Activated B cell treated with CpG ODN at 0.5 μM for 24 hours (primary cell): ENCODE data around the gene CARD6. TPM values are rescaled to one million over a fixed set of nuclear protein-coding genes. Genes with fewer than 3 reads are reported as not detected.
"Not testable (repeated sequence)": the region's sequence is repeated elsewhere in the genome, so short reads cannot be mapped to it uniquely, and the experiment has no call there.

Source experiments
- ATAC-seq: fragments of 200-7000 bp; cut with Tn5 transposase; one replicate; pipeline ENCODE4 v1.10.0; 2021; ENCODE audit warnings: low read depth, mild to moderate bottlenecking, moderate library complexity
- CTCF ChIA-PET: fragments of 350-600 bp; sonication (Branson Sonifier 250); formaldehyde crosslinking; loops from one replicate; lab custom pipeline; 2021; ENCODE audit warnings: antibody characterized with exemption; lab: Charles Lee
- POLR2A ChIA-PET: fragments of 350-600 bp; sonication (Branson Sonifier 250); formaldehyde crosslinking; loops from one replicate; lab custom pipeline; 2021; ENCODE audit warnings: antibody characterized with exemption; lab: Charles Lee
- DNase-seq: peaks from one replicate; pipeline ENCODE4 v3.0.0; 2022
- H3K27ac Mint-ChIP-seq: one replicate; pipeline ENCODE4 v1.8.0; 2020; ENCODE audit warnings: mixed read lengths
- H3K27me3 Mint-ChIP-seq: one replicate; pipeline ENCODE4 v1.8.0; 2021; ENCODE audit warnings: mixed read lengths
- H3K36me3 Mint-ChIP-seq: one replicate; pipeline ENCODE4 v1.8.0; 2021; ENCODE audit warnings: low read depth, mixed read lengths
- H3K4me1 Mint-ChIP-seq: one replicate; pipeline ENCODE4 v1.8.0; 2021; ENCODE audit warnings: mixed read lengths
- H3K4me3 Mint-ChIP-seq: one replicate; pipeline ENCODE4 v1.8.0; 2020; ENCODE audit warnings: mild to moderate bottlenecking, mixed read lengths
- H3K9me3 Mint-ChIP-seq: one replicate; pipeline ENCODE4 v1.8.0; 2020; ENCODE audit warnings: mixed read lengths
- CTCF ChIP-seq: fragments of 200-600 bp; IDR thresholded peaks from one replicate; pipeline ENCODE4 v1.8.0; 2022; ENCODE audit warnings: antibody characterized with exemption, mild to moderate bottlenecking
- intact Hi-C: fragments of 100-400 bp; cut with micrococcal nuclease; formaldehyde crosslinking; loops from one replicate; pipeline ENCODE4 v1.15.1; 2024
- total RNA-seq: library from RNA; stranded (reverse); gene quantifications from 2 replicates; pipeline ENCODE4 v1.2.3, GENCODE V29; 2022

CARD6 gene
- total RNA-seq, 1 donor from 2014 or later, result 4.3 TPM

- H3K27me3 Mint-ChIP-seq, result peaks cover 6% of the 10 kb centered on the region
- ChIA-PET POLR2A (no interaction called here), CTCF (no interaction called here)
- no peaks in the 10 kb centered on the region for H3K4me1 Mint-ChIP-seq
- H3K9me3 Mint-ChIP-seq, result peaks cover 9% of the 10 kb centered on the region
- no peaks in the 10 kb centered on the region for H3K36me3 Mint-ChIP-seq
- intact Hi-C loops, result no loop called here
- H3K4me3 Mint-ChIP-seq, result no peak overlapping the region
- TF ChIP-seq CTCF, result no peak
- ATAC-seq, result no peak
- H3K27ac Mint-ChIP-seq, result no peak overlapping the region
- no peak for DNase-seq
Measured at GRCh38 chr5:40869384-40869783, 28.2 kb downstream of the CARD6 start.

GRCh38 chr5:40871177-40871576, 30.0 kb downstream of the CARD6 start:
- Mint-ChIP-seq H3K9me3 (no peaks in the 10 kb centered on the region), H3K4me3 (no peak overlapping the region), H3K36me3 (no peaks in the 10 kb centered on the region), H3K4me1 (no peaks in the 10 kb centered on the region), H3K27me3 (peaks cover 6% of the 10 kb centered on the region), H3K27ac (no peak overlapping the region)
- TF ChIP-seq CTCF, result no peak
- intact Hi-C loops, result no loop called here
- CTCF ChIA-PET, result interaction anchor here (1.2 kb wide), 1 partner anchor 8 kb away, joined by 3 read pairs; no protein-coding TSS in a partner anchor
- POLR2A ChIA-PET, result no interaction called here
- DNase-seq (no peak), ATAC-seq (no peak)

- H3K4me1 Mint-ChIP-seq, H3K9me3 Mint-ChIP-seq, DNase-seq, H3K36me3 Mint-ChIP-seq, H3K27me3 Mint-ChIP-seq, H3K27ac Mint-ChIP-seq, H3K4me3 Mint-ChIP-seq, ATAC-seq, POLR2A ChIA-PET, intact Hi-C loops: not testable (repeated sequence)
- CTCF ChIA-PET, result interaction anchor here (1.1 kb wide), 1 partner anchor 1294 kb away, joined by 3 read pairs; no protein-coding TSS in a partner anchor
Measured at GRCh38 chr5:40872253-40872652, 31.1 kb downstream of the CARD6 start.

GRCh38 chr5:40873286-40873880, 32.2 kb downstream of the CARD6 start:
- no peak for DNase-seq
- no peak for ATAC-seq
- TF ChIP-seq CTCF, result no peak
- ChIA-PET POLR2A (interaction anchor here (0.6 kb wide), 1 partner anchor 39 kb away, joined by 4 read pairs; no protein-coding TSS in a partner anchor), CTCF (interaction anchor here (1.1 kb wide), 1 partner anchor 1295 kb away, joined by 3 read pairs; no protein-coding TSS in a partner anchor)
- Mint-ChIP-seq H3K4me1 (no peaks in the 10 kb centered on the region), H3K27me3 (peaks cover 6% of the 10 kb centered on the region), H3K4me3 (no peak overlapping the region), H3K9me3 (peaks cover 7% of the 10 kb centered on the region), H3K36me3 (no peaks in the 10 kb centered on the region), H3K27ac (no peak overlapping the region)
- intact Hi-C loops, result no loop called here

- Mint-ChIP-seq H3K9me3 (peaks cover 7% of the 10 kb centered on the region), H3K36me3 (no peaks in the 10 kb centered on the region), H3K4me3 (no peak overlapping the region), H3K27me3 (no peaks in the 10 kb centered on the region), H3K27ac (no peak overlapping the region), H3K4me1 (no peaks in the 10 kb centered on the region)
- DNase-seq, result no peak
- ATAC-seq, result no peak
- TF ChIP-seq CTCF, result no peak
- ChIA-PET CTCF (no interaction called here), POLR2A (no interaction called here)
- intact Hi-C loops, result loop anchor here (5.0 kb wide), 1 partner anchor 929 kb away; no protein-coding TSS in a partner anchor
Measured at GRCh38 chr5:40875958-40876357, 34.8 kb downstream of the CARD6 start.
